GM23338 (cell line): ENCODE results near the gene CBFA2T3. TPM values are rescaled to one million over a fixed set of nuclear protein-coding genes. Genes with fewer than 3 reads are reported as not detected.

Experiments
- ATAC-seq: fragments of 200-7000 bp; cut with Tn5 transposase; 3 replicates; pipeline ENCODE4 v1.9.1; 2020
- DNase-seq: peaks from one replicate; pipeline ENCODE4 v3.0.0-alpha.2; 2015; ENCODE audit warnings: low spot score
- H2AFZ ChIP-seq: fragments of 200-600 bp; sonication (generic); 2 replicates; pipeline ENCODE4 v1.8.0; 2016; ENCODE audit warnings: antibody characterized with exemption, mild to moderate bottlenecking, moderate library complexity
- H3F3A ChIP-seq: fragments of 200-600 bp; sonication (generic); replicated peaks from 2 replicates; pipeline ENCODE4 v1.8.0; 2017; ENCODE audit warnings: antibody characterized with exemption, mixed run types, low read depth
- H3K27ac ChIP-seq: fragments of 200-600 bp; sonication (generic); 2 replicates; pipeline ENCODE4 v1.6.1; 2016; ENCODE audit warnings: low read depth
- H3K27me3 ChIP-seq: fragments of 200-600 bp; sonication (generic); 2 replicates; pipeline ENCODE4 v1.8.0; 2016; ENCODE audit warnings: mild to moderate bottlenecking, mixed run types, moderate library complexity; ENCODE audit not compliant: insufficient read depth
- H3K36me3 ChIP-seq: fragments of 200-600 bp; sonication (generic); 2 replicates; pipeline ENCODE4 v1.8.0; 2016; ENCODE audit warnings: mild to moderate bottlenecking; ENCODE audit not compliant: insufficient read depth
- H3K4me1 ChIP-seq: fragments of 200-600 bp; sonication (generic); 2 replicates; pipeline ENCODE4 v1.8.0; 2016; ENCODE audit warnings: mild to moderate bottlenecking, moderate library complexity; ENCODE audit not compliant: insufficient read depth
- H3K4me2 ChIP-seq: fragments of 200-600 bp; sonication (generic); 2 replicates; pipeline ENCODE4 v1.7.1; 2017; ENCODE audit warnings: mixed run types
- H3K4me3 ChIP-seq: fragments of 200-600 bp; sonication (generic); 2 replicates; pipeline ENCODE4 v1.6.1; 2016; ENCODE audit warnings: mixed run types
- H3K79me2 ChIP-seq: fragments of 200-600 bp; sonication (generic); replicated peaks from 2 replicates; pipeline ENCODE4 v1.8.0; 2017; ENCODE audit warnings: mild to moderate bottlenecking; ENCODE audit not compliant: insufficient read depth
- H3K9me2 ChIP-seq: fragments of 200-600 bp; sonication (generic); 2 replicates; pipeline ENCODE4 v1.8.0; 2017; ENCODE audit not compliant: insufficient read depth
- H4K20me1 ChIP-seq: fragments of 200-600 bp; sonication (generic); replicated peaks from 2 replicates; pipeline ENCODE4 v1.8.0; 2017; ENCODE audit warnings: mild to moderate bottlenecking; ENCODE audit not compliant: insufficient read depth
- H3K27ac Mint-ChIP-seq: 2 replicates; pipeline ENCODE4 v1.8.0; 2020; ENCODE audit warnings: inconsistent platforms, mild to moderate bottlenecking, moderate library complexity, mixed read lengths
- H3K27me3 Mint-ChIP-seq: 3 replicates; pipeline ENCODE4 v1.8.0; 2022; ENCODE audit warnings: low read depth, mild to moderate bottlenecking, moderate library complexity, mixed read lengths, inconsistent platforms; ENCODE audit not compliant: insufficient read depth, poor library complexity
- H3K36me3 Mint-ChIP-seq: 3 replicates; pipeline ENCODE4 v1.8.0; 2021; ENCODE audit warnings: low read depth, mild to moderate bottlenecking, inconsistent platforms, moderate library complexity, mixed read lengths
- H3K4me1 Mint-ChIP-seq: 3 replicates; pipeline ENCODE4 v1.8.0; 2020; ENCODE audit warnings: mild to moderate bottlenecking, inconsistent platforms, mixed read lengths
- H3K4me3 Mint-ChIP-seq: 3 replicates; pipeline ENCODE4 v1.8.0; 2021; ENCODE audit warnings: moderate library complexity, mild to moderate bottlenecking, inconsistent platforms, mixed read lengths
- H3K9me3 Mint-ChIP-seq: 3 replicates; pipeline ENCODE4 v1.8.0; 2020; ENCODE audit warnings: moderate library complexity, mild to moderate bottlenecking, inconsistent platforms, mixed read lengths
- CREB1 ChIP-seq: fragments of 250-450 bp; sonication (Bioruptor Pico); IDR thresholded peaks from 2 replicates; pipeline ENCODE4 v1.5.0; 2020; ENCODE audit warnings: low read depth, mild to moderate bottlenecking, moderate library complexity
- ETS1 ChIP-seq: IDR thresholded peaks from 2 replicates; pipeline ENCODE4 v1.6.1; 2016; ENCODE audit warnings: antibody characterized with exemption
- EZH2 ChIP-seq: fragments of 200-600 bp; sonication (generic); IDR thresholded peaks from one replicate; pipeline ENCODE4 v1.8.0; 2017; ENCODE audit warnings: antibody characterized with exemption, mild to moderate bottlenecking, low read depth; ENCODE audit not compliant: unreplicated experiment
- EZH2phosphoT487 ChIP-seq: fragments of 200-600 bp; sonication (generic); IDR thresholded peaks from one replicate; pipeline ENCODE4 v1.8.1; 2018; ENCODE audit warnings: antibody characterized with exemption; ENCODE audit not compliant: unreplicated experiment
- JUNB ChIP-seq: IDR thresholded peaks from one replicate; pipeline ENCODE4 v1.6.1; 2016; ENCODE audit warnings: antibody characterized with exemption; ENCODE audit not compliant: unreplicated experiment
- NANOG ChIP-seq: IDR thresholded peaks from 2 replicates; pipeline ENCODE4 v1.6.1; 2016; ENCODE audit warnings: antibody characterized with exemption, borderline replicate concordance
- POLR2AphosphoS5 ChIP-seq: IDR thresholded peaks from 2 replicates; pipeline ENCODE4 v1.6.1; 2016; ENCODE audit warnings: antibody characterized with exemption, low read depth
- ZNF331 ChIP-seq: fragments of 250-450 bp; sonication (Bioruptor Pico); IDR thresholded peaks from 2 replicates; pipeline ENCODE4 v1.5.0; 2020; ENCODE audit warnings: low read depth, mild to moderate bottlenecking, moderate library complexity
- polyA plus RNA-seq: library from polyadenylated mRNA; unstranded; fragments of >200 nt; fragmentation: Nextera tagmentation; extraction: Ambion mirVana; gene quantifications from 2 replicates; pipeline ENCODE4 v1.2.1, GENCODE V29; 2016
- total RNA-seq: library from RNA; depleted of rRNA; stranded (reverse); fragments of >200 nt; shearing (Covaris generic); gene quantifications from 2 replicates; pipeline ENCODE4 v1.2.3, GENCODE V29; 2014
- TF ChIP-seq, protein P1 (sequence below): IDR thresholded peaks from one replicate; pipeline ENCODE4 v1.6.1; 2018; ENCODE audit warnings: antibody characterized with exemption; ENCODE audit not compliant: unreplicated experiment
- TF ChIP-seq, protein P2 (sequence below), 2 experiments: fragments of 200-600 bp in 1 of 2; sonication (generic) in 1 of 2; conservative IDR thresholded peaks; 2 replicates each; pipeline versions ENCODE4 v1.5.1 to v1.6.1; 2016 to 2017; ENCODE audit warnings: antibody characterized with exemption in 2 of 2, low read depth in 2 of 2, mild to moderate bottlenecking in 2 of 2, moderate library complexity in 1 of 2

The CBFA2T3 gene
- total and polyA plus RNA-seq, 2 experiments from 2014 or later, result 0.87 to 1.5 TPM

GRCh38 chr16:88884569-88885271 lies 92.3 kb downstream of the CBFA2T3 start:
- Mint-ChIP-seq H3K4me3 (no peak overlapping the region), H3K4me1 (peaks cover 2% of the 10 kb centered on the region; the same call in 1 of the 3 replicates), H3K27ac (no peak overlapping the region), H3K27me3 (peaks cover 23% of the 10 kb centered on the region), H3K9me3 (peaks cover 3% of the 10 kb centered on the region), H3K36me3 (peaks cover 3% of the 10 kb centered on the region; the same call in 1 of the 3 replicates)
- Histone ChIP-seq H3F3A (no peaks in the 10 kb centered on the region), H3K4me2 (no peak overlapping the region), H4K20me1 (no peaks in the 10 kb centered on the region), H3K4me1 (no peaks in the 10 kb centered on the region), H3K9me2 (no peaks in the 10 kb centered on the region), H3K4me3 (no peak overlapping the region), H2AFZ (no peak overlapping the region), H3K36me3 (no peaks in the 10 kb centered on the region), H3K27ac (no peak overlapping the region), H3K27me3 (no peaks in the 10 kb centered on the region), H3K79me2 (no peaks in the 10 kb centered on the region)
- ATAC-seq (no peak), DNase-seq (no peak)
- no peak for TF ChIP-seq ZNF331 (CRISPR knock-in tag)
- TF ChIP-seq, protein P1, sequence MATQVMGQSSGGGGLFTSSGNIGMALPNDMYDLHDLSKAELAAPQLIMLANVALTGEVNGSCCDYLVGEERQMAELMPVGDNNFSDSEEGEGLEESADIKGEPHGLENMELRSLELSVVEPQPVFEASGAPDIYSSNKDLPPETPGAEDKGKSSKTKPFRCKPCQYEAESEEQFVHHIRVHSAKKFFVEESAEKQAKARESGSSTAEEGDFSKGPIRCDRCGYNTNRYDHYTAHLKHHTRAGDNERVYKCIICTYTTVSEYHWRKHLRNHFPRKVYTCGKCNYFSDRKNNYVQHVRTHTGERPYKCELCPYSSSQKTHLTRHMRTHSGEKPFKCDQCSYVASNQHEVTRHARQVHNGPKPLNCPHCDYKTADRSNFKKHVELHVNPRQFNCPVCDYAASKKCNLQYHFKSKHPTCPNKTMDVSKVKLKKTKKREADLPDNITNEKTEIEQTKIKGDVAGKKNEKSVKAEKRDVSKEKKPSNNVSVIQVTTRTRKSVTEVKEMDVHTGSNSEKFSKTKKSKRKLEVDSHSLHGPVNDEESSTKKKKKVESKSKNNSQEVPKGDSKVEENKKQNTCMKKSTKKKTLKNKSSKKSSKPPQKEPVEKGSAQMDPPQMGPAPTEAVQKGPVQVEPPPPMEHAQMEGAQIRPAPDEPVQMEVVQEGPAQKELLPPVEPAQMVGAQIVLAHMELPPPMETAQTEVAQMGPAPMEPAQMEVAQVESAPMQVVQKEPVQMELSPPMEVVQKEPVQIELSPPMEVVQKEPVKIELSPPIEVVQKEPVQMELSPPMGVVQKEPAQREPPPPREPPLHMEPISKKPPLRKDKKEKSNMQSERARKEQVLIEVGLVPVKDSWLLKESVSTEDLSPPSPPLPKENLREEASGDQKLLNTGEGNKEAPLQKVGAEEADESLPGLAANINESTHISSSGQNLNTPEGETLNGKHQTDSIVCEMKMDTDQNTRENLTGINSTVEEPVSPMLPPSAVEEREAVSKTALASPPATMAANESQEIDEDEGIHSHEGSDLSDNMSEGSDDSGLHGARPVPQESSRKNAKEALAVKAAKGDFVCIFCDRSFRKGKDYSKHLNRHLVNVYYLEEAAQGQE, result no peak
- no peak for TF ChIP-seq EZH2phosphoT487
- no peak for TF ChIP-seq JUNB
- TF ChIP-seq POLR2AphosphoS5, result no peak
- TF ChIP-seq CREB1 (CRISPR knock-in tag), result no peak
- no peak for TF ChIP-seq NANOG
- TF ChIP-seq, protein P2, sequence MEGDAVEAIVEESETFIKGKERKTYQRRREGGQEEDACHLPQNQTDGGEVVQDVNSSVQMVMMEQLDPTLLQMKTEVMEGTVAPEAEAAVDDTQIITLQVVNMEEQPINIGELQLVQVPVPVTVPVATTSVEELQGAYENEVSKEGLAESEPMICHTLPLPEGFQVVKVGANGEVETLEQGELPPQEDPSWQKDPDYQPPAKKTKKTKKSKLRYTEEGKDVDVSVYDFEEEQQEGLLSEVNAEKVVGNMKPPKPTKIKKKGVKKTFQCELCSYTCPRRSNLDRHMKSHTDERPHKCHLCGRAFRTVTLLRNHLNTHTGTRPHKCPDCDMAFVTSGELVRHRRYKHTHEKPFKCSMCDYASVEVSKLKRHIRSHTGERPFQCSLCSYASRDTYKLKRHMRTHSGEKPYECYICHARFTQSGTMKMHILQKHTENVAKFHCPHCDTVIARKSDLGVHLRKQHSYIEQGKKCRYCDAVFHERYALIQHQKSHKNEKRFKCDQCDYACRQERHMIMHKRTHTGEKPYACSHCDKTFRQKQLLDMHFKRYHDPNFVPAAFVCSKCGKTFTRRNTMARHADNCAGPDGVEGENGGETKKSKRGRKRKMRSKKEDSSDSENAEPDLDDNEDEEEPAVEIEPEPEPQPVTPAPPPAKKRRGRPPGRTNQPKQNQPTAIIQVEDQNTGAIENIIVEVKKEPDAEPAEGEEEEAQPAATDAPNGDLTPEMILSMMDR (conservative IDR thresholded peaks at IDR 0.05; ENCODE audit: low read depth in 2 of 2), result no peak
- TF ChIP-seq EZH2, result no peak
- no peak for TF ChIP-seq ETS1
